Germinal center (tissue), 1 donor: ENCODE results near the gene NFIB.

Source experiments
- DNase-seq: peaks from one replicate; pipeline ENCODE4 v3.0.0; 2012; ENCODE audit warnings: mixed read lengths, low spot score

The NFIB gene

GRCh38 chr9:14212697-14213420 lies 101.1 kb downstream of the NFIB start:
- no peak for DNase-seq

GRCh38 chr9:14212077-14212476 lies 101.9 kb downstream of the NFIB start:
- no peak for DNase-seq

GRCh38 chr9:14211564-14211963 lies 102.4 kb downstream of the NFIB start:
- no peak for DNase-seq

- no peak for DNase-seq
Measured at GRCh38 chr9:14210428-14210827, 103.5 kb downstream of the NFIB start.

- no peak for DNase-seq
Measured at GRCh38 chr9:14209399-14210345, 104.3 kb downstream of the NFIB start.

- no peak for DNase-seq
Measured at GRCh38 chr9:14207352-14207995, 106.5 kb downstream of the NFIB start.

- no peak for DNase-seq
Measured at GRCh38 chr9:14205463-14205862, 108.5 kb downstream of the NFIB start.

GRCh38 chr9:14203356-14204056 lies 110.4 kb downstream of the NFIB start:
- no peak for DNase-seq

GRCh38 chr9:14198841-14199455 lies 115.0 kb downstream of the NFIB start:
- no peak for DNase-seq

- DNase-seq, result no peak
Measured at GRCh38 chr9:14198047-14198840, 115.7 kb downstream of the NFIB start.

GRCh38 chr9:14197325-14197858 lies 116.5 kb downstream of the NFIB start:
- DNase-seq, result no peak

- no peak for DNase-seq
Measured at GRCh38 chr9:14193328-14193990, 120.5 kb downstream of the NFIB start.

- DNase-seq, result no peak
Measured at GRCh38 chr9:14192556-14192955, 121.4 kb downstream of the NFIB start.

- DNase-seq, result no peak
Measured at GRCh38 chr9:14191512-14191911, 122.4 kb downstream of the NFIB start.

- no peak for DNase-seq
Measured at GRCh38 chr9:14190240-14190639, 123.7 kb downstream of the NFIB start.

- DNase-seq, result no peak
Measured at GRCh38 chr9:14189578-14189977, 124.4 kb downstream of the NFIB start.

- DNase-seq, result no peak
Measured at GRCh38 chr9:14189146-14189545, 124.8 kb downstream of the NFIB start.

- DNase-seq, result no peak
Measured at GRCh38 chr9:14188538-14188937, 125.4 kb downstream of the NFIB start.

- DNase-seq, result no peak
Measured at GRCh38 chr9:14188011-14188410, 125.9 kb downstream of the NFIB start.

- DNase-seq, result no peak
Measured at GRCh38 chr9:14186096-14186495, 127.8 kb downstream of the NFIB start.
